ENCODE results near the gene OCA2.
"Not testable (repeated sequence)": the region's sequence is repeated elsewhere in the genome, so short reads cannot be mapped to it uniquely, and the experiment has no call there.

OCA2 gene

DNA sequence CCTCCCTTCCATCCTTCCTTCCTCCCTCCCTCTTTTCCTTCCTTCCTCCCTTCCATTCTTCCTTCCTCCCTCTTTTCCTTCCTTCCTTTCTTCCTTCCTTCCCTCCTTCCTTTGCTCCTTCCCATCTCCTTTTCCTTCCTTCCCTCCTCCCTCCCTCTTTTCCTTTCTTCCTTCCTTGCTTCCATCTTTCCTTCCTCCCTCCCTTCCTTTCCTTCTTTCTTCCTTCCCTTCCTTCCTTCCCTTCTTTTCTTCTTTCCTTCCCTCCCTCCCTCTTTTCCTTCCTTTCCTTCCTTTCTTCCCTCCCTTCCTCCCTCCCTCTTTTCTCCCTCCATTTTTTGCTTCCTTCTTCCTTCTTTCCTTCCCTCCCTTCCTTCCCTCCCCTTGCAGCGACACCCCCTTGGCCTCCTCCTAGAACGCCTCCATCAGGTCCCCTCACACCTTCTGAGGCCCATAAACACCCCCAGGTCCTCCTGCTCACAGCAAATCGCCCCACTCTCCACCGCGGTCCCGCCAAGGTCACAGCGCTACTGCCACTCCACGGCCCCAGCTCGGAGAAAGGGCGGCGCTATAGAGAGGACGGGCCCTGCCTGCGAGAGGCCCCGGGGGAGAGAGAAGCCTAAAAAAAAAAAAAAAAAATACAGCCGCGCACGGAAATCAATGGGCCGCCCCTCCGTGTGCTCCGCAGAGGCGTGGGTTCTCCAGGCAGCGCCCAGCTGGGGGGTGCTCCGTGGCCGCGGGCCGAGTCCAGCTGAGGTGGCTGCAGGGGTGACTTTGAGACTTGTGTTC, 328.2 kb downstream of the OCA2 start:
- Histone ChIP-seq H3K4me3 (ENCODE audit: low read length) (no peak overlapping the region), H3K27me3 (ENCODE audit: control insufficient read depth, insufficient read depth, low read length) (no peaks in the 10 kb centered on the region), H3K36me3 (ENCODE audit: control insufficient read depth, insufficient read depth, low read length) (no peaks in the 10 kb centered on the region), H3K9ac (ENCODE audit: low read length) (no peak overlapping the region), H3K27ac (ENCODE audit: low read depth, low read length) (no peak overlapping the region), H3K4me1 (ENCODE audit: control insufficient read depth, insufficient read depth, low read length) (no peaks in the 10 kb centered on the region)

DNA sequence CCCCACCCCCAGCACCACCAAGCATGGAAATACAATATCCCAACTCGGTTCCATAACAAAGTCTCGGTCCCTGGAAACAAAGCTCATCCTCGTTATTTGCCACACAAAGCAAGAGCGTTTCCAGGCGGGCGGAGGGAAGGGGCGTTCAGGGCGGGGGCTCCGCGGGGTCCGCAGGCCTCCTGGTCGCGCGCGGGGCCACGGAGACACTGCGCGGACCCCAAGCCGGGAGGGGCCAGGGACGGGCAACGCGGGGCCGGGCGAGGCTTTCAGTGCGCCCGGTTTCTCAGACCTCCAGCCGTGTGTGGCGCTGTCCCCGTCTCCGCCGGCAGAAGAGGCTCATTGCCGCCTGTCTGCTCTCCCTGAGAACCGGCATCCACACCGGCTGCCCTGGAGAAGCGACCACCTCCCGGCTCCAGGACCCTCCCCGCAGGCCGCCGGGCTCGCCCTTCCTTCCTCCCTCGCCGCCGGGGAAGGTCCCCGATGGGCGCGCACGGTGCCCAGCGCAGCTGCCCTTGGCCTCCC, 329.0 kb downstream of the OCA2 start:
- H3K27ac ChIP-seq (ENCODE audit: low read depth, low read length) = no peak overlapping the region
- no peaks in the 10 kb centered on the region for H3K27me3 ChIP-seq (ENCODE audit: control insufficient read depth, insufficient read depth, low read length)
- no peaks in the 10 kb centered on the region for H3K4me1 ChIP-seq (ENCODE audit: control insufficient read depth, insufficient read depth, low read length)
- H3K36me3 ChIP-seq (ENCODE audit: control insufficient read depth, insufficient read depth, low read length) = no peaks in the 10 kb centered on the region
- H3K9ac ChIP-seq (ENCODE audit: low read length) = no peak overlapping the region
- no peak overlapping the region for H3K4me3 ChIP-seq (ENCODE audit: low read length)

DNA sequence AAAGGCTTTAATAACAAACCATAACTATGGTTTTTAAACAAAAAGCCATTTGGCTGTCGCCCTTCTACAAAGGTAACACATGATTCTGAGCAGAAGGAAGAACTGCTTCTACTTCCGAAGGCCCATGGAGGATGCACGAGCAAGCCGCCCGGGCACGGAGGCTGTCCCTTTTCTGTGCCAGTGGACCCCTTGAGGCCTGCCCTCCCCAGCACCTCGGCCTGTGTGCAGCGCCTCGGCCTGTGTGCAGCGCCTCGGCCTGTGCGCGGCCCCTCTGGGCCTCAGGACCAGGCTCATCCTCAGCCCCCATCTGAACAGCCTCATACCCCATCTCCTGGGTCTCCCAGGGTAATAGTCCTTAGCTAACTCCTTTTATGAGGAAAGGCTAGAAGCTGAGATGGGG, 329.5 kb downstream of the OCA2 start:
- Histone ChIP-seq H3K36me3 (ENCODE audit: control insufficient read depth, insufficient read depth, low read length) (no peaks in the 10 kb centered on the region), H3K4me1 (ENCODE audit: control insufficient read depth, insufficient read depth, low read length) (no peaks in the 10 kb centered on the region), H3K27ac (ENCODE audit: low read depth, low read length) (no peak overlapping the region), H3K9ac (ENCODE audit: low read length) (no peak overlapping the region), H3K27me3 (ENCODE audit: control insufficient read depth, insufficient read depth, low read length) (no peaks in the 10 kb centered on the region), H3K4me3 (ENCODE audit: low read length) (no peak overlapping the region)

DNA sequence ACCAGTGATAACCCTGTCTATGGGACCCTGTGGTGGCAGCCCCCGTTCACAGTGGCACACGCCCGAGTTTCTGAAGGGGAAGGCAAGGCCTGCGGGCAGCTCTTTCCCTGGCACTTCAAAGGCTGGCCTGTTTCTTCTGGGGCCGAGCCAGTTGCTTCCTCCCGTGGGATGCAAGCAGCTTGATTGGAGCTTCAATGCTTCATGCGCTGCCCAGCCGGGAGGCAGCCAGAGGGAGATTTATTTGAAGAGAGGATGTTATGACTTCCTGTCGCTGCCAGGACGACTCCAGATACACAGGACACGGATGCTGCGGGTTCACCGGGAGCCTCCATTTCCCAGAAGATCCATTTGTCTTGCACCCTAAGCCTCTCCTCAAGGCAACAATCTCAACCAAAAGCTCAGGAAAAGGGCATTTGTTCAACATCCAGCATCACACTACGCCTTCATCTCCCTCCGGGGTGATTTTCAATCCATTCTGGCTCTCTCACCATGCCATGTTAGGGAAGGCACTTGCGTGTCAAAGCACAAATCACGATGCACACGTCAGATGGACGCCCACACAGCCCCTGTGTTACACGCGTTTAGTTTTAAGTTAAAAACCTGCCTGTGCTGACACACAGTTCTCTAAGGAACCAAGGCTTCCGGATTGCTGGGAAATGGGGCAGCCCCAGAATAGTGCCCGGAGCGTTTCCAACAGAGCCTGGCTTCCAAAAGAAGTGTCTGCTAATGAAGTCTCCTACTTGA, 330.2 kb downstream of the OCA2 start:
- Histone ChIP-seq H3K4me3 (ENCODE audit: low read length) (no peak overlapping the region), H3K4me1 (ENCODE audit: control insufficient read depth, insufficient read depth, low read length) (no peaks in the 10 kb centered on the region)

DNA sequence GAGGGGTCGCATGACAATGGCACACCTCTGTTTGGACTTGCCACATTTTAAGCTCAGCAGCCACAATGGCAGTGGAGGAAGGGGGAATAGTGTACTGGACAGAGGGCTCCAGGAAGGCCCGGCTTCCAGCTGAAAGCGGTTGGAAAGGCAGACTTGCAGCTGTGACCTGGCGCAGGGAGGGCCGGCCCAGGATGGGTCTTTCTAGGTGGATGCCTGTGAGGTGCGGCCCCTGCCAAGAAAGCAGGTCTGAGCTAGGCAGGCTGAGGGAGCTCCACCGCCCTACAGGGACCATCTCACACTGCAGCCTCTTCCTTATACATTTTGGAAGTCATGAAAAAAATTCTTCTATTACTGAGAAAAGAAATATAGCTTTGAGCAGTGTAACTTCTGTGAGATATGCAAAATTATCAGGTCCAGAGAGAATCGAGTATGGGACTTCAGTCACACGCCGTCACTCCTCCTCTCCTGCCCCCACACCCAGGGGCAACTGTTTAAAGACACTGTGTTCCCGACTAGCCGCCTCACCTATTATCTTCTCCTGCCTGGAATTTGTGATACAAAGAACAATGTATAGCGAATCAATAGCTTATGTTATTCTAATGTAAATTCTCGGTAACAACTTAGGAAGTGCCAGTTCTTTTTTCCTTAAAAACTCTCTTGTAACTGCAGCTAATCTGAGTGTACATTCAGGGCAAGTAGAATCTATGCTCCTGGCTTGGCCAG, 331.0 kb downstream of the OCA2 start:
- Histone ChIP-seq H3K4me3 (ENCODE audit: low read length) (no peak overlapping the region), H3K27me3 (ENCODE audit: control insufficient read depth, insufficient read depth, low read length) (no peaks in the 10 kb centered on the region), H3K27ac (ENCODE audit: low read depth, low read length) (no peak overlapping the region), H3K36me3 (ENCODE audit: control insufficient read depth, insufficient read depth, low read length) (no peaks in the 10 kb centered on the region), H3K4me1 (ENCODE audit: control insufficient read depth, insufficient read depth, low read length) (no peaks in the 10 kb centered on the region), H3K9ac (ENCODE audit: low read length) (no peak overlapping the region)

More for the DNA sequence above, 330.2 kb downstream of the OCA2 start:
- Histone ChIP-seq H3K9ac (ENCODE audit: low read length) (no peak overlapping the region), H3K27me3 (ENCODE audit: control insufficient read depth, insufficient read depth, low read length) (no peaks in the 10 kb centered on the region), H3K36me3 (ENCODE audit: control insufficient read depth, insufficient read depth, low read length) (no peaks in the 10 kb centered on the region), H3K27ac (ENCODE audit: low read depth, low read length) (no peak overlapping the region)

DNA sequence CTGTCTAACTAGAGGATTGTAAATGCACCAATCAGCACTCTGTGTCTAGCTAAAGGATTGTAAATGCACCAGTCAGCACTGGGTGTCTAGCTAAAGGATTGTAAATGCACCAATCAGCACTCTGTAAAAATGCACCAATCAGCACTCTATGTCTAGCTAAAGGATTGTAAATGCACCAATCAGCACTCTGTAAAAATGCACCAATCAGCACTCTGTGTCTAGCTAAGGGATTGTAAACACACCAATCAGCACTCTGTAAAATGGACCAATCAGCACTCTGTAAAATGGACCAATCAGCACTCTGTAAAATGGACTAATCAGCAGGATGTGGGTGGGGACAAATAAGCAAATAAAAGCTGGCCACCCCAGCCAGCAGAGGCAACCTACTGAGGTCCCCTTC, 331.7 kb downstream of the OCA2 start:
- H3K27ac ChIP-seq (ENCODE audit: low read depth, low read length); H3K4me3 ChIP-seq (ENCODE audit: low read length); H3K27me3 ChIP-seq (ENCODE audit: control insufficient read depth, insufficient read depth, low read length); H3K36me3 ChIP-seq (ENCODE audit: control insufficient read depth, insufficient read depth, low read length); H3K9ac ChIP-seq (ENCODE audit: low read length); H3K4me1 ChIP-seq (ENCODE audit: control insufficient read depth, insufficient read depth, low read length): not testable (repeated sequence)

DNA sequence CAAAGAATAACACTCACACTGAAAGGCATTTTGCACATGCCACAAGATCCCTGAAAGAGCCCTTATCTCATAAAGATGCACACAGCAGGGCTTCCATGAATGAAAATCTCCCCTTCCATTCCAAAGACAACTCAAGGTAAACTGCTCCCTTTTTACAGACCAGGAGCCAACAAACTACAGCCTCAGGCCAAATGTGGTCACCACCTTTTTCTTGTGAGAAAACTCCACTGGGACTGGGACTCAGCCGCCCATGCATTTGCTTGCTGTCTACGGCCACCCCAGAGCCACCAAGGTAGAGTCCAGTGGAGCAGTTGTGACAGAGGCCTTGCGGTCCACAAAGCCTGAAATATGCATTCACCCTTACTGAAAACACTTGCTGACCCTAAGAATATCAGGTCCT, 334.8 kb downstream of the OCA2 start:
- Histone ChIP-seq H3K9ac (ENCODE audit: low read length) (no peak overlapping the region), H3K36me3 (ENCODE audit: control insufficient read depth, insufficient read depth, low read length) (no peaks in the 10 kb centered on the region), H3K4me1 (ENCODE audit: control insufficient read depth, insufficient read depth, low read length) (no peaks in the 10 kb centered on the region), H3K27me3 (ENCODE audit: control insufficient read depth, insufficient read depth, low read length) (no peaks in the 10 kb centered on the region), H3K27ac (ENCODE audit: low read depth, low read length) (no peak overlapping the region), H3K4me3 (ENCODE audit: low read length) (no peak overlapping the region)

DNA sequence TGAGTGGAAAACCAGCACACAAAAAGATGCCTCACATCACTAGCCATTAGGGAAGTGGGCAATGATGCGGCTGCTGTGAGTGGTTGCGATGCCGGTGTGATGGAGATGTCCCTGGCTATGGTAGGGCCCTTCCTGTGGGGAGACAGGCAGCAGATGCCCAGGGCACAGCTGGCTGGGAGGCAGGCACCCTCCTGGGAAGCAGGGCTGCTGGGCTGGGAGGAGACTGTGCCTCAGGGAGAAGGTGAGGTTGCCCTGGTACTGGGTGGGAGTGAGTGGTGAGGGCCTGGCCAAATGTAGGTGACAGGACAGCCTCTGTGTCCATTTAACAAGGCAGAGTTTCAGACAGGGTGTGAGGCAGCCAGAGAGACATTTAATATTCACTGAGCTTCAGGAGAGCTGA, 335.6 kb downstream of the OCA2 start:
- no peak overlapping the region for H3K27ac ChIP-seq (ENCODE audit: low read depth, low read length)
- no peaks in the 10 kb centered on the region for H3K36me3 ChIP-seq (ENCODE audit: control insufficient read depth, insufficient read depth, low read length)
- no peak overlapping the region for H3K4me3 ChIP-seq (ENCODE audit: low read length)
- no peaks in the 10 kb centered on the region for H3K4me1 ChIP-seq (ENCODE audit: control insufficient read depth, insufficient read depth, low read length)
- no peak overlapping the region for H3K9ac ChIP-seq (ENCODE audit: low read length)
- no peaks in the 10 kb centered on the region for H3K27me3 ChIP-seq (ENCODE audit: control insufficient read depth, insufficient read depth, low read length)

DNA sequence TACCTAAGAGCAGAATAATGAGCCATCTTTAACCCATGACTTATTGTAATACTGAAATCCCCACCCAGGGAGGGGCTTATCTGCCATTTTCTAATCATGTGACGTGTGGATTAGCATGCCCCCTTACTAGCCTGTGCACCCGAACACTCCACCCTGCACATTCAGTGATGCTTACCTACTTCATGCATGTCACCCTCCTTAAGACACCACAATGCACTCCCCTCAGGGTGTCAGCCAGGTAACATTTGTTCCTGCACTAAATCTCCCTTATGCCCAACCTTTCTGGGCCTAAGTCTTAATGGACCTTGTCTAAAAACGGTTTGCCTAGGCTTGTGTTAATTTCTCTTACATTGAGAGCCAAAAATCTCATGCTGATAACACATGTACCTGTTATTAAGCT, 336.6 kb downstream of the OCA2 start:
- H3K27me3 ChIP-seq (ENCODE audit: control insufficient read depth, insufficient read depth, low read length) = no peaks in the 10 kb centered on the region
- no peaks in the 10 kb centered on the region for H3K4me1 ChIP-seq (ENCODE audit: control insufficient read depth, insufficient read depth, low read length)
- no peak overlapping the region for H3K9ac ChIP-seq (ENCODE audit: low read length)
- H3K4me3 ChIP-seq (ENCODE audit: low read length) = no peak overlapping the region
- no peak overlapping the region for H3K27ac ChIP-seq (ENCODE audit: low read depth, low read length)
- H3K36me3 ChIP-seq (ENCODE audit: control insufficient read depth, insufficient read depth, low read length) = no peaks in the 10 kb centered on the region

DNA sequence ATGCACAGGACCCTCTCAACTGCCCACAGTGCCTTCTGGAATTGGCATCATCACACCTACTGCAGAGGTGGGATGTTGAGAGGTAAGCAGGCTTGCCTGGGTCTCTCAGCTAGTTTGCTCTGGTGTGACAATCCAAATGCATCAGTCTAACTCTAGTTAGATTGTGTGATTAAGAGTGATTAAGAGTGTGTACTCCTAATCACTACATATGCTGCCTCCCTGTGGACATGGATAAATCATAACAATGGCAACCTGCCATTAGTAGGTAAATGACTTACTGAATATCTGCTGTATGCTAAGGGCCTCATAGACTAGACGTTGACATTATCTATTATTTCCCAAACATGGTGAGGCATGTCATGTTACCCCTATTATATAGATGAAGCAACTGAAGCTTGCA, 342.1 kb downstream of the OCA2 start:
- Histone ChIP-seq H3K9ac (ENCODE audit: low read length) (no peak overlapping the region), H3K36me3 (ENCODE audit: control insufficient read depth, insufficient read depth, low read length) (no peaks in the 10 kb centered on the region), H3K4me3 (ENCODE audit: low read length) (no peak overlapping the region), H3K27ac (ENCODE audit: low read depth, low read length) (no peak overlapping the region), H3K27me3 (ENCODE audit: control insufficient read depth, insufficient read depth, low read length) (no peaks in the 10 kb centered on the region), H3K4me1 (ENCODE audit: control insufficient read depth, insufficient read depth, low read length) (no peaks in the 10 kb centered on the region)

DNA sequence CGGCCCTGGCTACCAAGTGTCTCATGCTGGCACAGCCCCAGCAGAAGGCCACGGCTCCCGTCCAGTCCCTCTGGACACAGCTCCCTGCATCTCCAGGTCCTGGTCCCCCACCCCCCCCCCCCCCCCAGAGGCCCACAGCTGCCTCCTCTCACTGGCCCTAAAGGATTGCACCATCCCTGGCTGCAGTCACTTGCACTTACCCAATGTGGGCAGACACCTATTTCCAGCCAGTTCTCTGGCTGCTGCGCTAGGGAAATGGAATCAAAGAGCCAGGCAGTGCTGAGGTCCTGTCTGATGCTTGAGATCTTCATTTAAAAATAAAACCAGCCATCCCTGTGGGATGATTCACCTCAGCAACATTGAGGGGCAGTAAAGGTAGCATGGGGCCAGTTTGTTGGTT, 346.4 kb downstream of the OCA2 start:
- no peaks in the 10 kb centered on the region for H3K27me3 ChIP-seq (ENCODE audit: control insufficient read depth, insufficient read depth, low read length)

DNA sequence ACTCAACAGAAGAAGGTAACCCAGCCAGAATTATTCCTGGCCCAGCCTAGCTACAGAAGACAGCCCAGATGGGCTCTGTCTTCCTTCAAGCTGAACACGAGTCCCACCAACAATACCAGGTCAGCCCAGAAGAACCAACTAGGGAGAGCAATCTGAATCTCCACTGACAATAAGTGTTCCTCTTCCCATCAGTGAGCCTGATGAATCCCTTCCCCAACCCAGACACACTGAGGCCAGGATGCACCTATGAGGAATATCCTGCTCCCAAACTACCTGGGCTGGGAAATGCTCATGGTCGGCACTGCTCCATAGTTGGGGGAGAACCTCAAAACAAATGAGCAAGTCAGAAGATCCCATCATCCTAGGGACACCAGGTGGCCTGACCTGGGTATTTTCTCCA, 351.1 kb downstream of the OCA2 start:
- H3K9ac ChIP-seq (ENCODE audit: low read length) = no peak overlapping the region
- H3K27me3 ChIP-seq (ENCODE audit: control insufficient read depth, insufficient read depth, low read length) = no peaks in the 10 kb centered on the region
- H3K4me1 ChIP-seq (ENCODE audit: control insufficient read depth, insufficient read depth, low read length) = no peaks in the 10 kb centered on the region
- no peak overlapping the region for H3K27ac ChIP-seq (ENCODE audit: low read depth, low read length)
- no peaks in the 10 kb centered on the region for H3K36me3 ChIP-seq (ENCODE audit: control insufficient read depth, insufficient read depth, low read length)
- H3K4me3 ChIP-seq (ENCODE audit: low read length) = no peak overlapping the region

More for the DNA sequence above, 346.4 kb downstream of the OCA2 start:
- H3K9ac ChIP-seq (ENCODE audit: low read length) = no peak overlapping the region
- no peaks in the 10 kb centered on the region for H3K4me1 ChIP-seq (ENCODE audit: control insufficient read depth, insufficient read depth, low read length)
- H3K4me3 ChIP-seq (ENCODE audit: low read length) = no peak overlapping the region
- no peak overlapping the region for H3K27ac ChIP-seq (ENCODE audit: low read depth, low read length)
- H3K36me3 ChIP-seq (ENCODE audit: control insufficient read depth, insufficient read depth, low read length) = no peaks in the 10 kb centered on the region
